GM18867 (cell line): Measurements from ENCODE around the gene SLC5A10.
"Not testable (repeated sequence)": the region's sequence is repeated elsewhere in the genome, so short reads cannot be mapped to it uniquely, and the experiment has no call there.

Experiments used
- ATAC-seq: cut with Tn5 transposase; IDR thresholded peaks from one replicate; pipeline ENCODE4 v1.9.1; 2021; ENCODE audit warnings: mild to moderate bottlenecking, moderate library complexity; ENCODE audit not compliant: unreplicated experiment

The SLC5A10 gene

DNA sequence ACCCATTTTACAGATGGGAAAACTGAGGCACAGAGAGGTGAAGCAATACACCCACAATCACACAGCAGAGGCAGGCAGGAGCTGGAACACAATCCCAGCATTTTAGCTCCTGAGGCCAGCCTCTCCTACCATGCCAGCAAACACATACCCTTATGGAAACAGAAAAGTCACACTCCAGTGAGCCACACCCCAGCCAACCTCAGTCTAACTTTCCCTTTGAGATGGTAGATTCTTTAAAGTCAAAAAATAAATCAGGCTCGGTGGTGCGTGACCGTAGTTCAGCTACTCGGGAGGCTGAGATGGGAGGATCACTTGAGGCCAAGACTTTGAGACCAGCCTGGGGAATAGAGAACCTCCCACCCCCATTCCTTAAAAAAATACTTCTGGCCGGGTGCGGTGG is 84.2 kb downstream of the SLC5A10 start:
- not testable (repeated sequence) for ATAC-seq

DNA sequence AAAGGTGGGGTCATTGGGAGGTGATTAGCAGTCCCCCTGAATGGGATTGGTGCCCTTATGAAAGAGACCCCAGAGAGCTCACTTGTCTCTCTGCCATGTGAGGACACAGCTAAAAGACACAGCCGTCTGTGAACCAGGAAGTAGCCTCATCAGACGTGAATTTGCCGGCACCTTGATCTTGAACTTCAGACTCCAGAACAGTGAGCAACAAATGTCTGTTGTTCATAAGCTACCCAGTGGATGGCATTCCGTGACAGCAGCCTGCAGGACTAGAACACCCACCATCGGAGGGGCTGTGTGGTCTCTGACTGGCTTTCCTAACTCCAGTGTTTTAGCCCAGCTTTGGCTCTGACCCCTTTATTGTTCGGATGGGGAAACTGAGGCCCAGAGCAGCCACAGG is 85.6 kb downstream of the SLC5A10 start:
- ATAC-seq: not testable (repeated sequence)

DNA sequence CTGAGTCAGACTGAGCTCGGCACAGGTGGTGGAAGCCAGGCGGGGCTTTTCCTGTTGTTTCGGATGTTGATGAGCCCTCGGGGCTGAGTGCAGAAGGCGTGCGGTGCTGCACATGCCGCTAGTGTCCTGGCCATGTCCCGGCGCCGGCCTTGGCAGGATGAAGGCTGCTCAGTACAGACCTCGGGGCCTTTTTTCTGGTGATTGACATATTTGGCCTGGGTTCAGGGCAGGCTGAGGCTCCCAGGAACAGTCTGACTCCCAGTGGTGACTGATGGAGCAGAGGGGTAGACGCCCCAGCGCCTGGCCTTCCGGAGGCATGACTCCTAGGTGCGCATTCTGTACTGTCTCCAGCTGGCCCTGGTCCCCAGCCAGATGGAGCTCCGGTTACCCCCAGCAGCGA is 86.0 kb downstream of the SLC5A10 start:
- not testable (repeated sequence) for ATAC-seq

DNA sequence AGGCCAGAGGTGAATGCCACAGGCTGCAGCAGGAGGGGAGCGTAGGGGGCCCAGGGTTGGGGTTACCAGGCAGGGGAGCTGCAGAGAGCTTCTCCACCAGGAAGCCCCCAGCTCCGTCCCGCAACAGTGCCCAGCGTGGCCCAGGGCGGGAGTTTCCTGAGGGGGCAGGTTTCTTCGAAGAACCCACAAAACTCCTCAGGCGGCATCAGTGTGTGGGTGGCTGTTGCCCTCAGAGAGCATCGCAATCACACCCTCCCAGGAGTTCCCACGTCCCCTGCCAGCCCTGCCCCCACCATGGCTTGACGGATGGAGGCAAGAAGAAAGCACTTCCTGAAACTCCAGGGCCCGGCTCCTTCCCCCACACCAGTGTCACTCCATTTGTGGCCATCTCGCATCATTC is 86.8 kb downstream of the SLC5A10 start:
- ATAC-seq: not testable (repeated sequence)

DNA sequence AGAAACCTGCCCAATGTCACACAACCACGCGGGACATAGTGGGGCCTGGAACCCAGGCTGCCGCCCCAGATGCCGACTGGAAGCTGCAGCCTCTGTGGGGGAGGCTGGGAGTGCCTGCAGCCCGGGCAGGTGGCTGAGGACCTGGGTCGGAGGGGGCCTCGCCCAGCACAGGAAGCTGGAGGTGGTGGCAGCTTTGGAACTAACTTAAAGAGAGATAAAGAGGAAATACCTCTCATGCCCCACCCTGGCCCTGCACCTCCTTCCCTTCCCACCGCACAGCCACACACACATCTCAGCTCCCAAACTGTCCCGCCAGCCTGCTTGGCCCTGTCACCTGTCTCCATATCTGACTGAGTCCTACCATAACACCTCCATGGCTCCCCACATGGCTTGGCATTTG is 88.4 kb downstream of the SLC5A10 start:
- not testable (repeated sequence) for ATAC-seq

DNA sequence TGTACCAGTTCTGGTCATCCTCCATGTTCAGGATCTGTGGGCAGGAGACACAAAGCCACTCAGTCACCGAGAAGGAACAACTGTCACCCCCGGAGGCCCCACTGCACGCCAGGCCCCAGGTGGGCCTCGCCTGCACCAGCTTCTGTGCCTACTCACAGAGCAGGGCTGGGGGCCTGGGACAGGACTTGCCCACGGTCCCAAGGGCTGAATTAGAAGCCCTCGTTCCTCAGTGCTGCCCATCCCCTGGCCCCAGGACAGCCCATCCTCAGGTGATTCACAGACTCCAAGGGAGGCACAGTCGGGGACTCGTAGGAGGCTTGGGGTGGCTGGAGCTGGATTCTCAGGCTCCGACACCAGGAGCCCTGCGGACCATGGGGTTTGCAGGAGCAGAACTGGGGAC is 89.9 kb downstream of the SLC5A10 start:
- not testable (repeated sequence) for ATAC-seq

DNA sequence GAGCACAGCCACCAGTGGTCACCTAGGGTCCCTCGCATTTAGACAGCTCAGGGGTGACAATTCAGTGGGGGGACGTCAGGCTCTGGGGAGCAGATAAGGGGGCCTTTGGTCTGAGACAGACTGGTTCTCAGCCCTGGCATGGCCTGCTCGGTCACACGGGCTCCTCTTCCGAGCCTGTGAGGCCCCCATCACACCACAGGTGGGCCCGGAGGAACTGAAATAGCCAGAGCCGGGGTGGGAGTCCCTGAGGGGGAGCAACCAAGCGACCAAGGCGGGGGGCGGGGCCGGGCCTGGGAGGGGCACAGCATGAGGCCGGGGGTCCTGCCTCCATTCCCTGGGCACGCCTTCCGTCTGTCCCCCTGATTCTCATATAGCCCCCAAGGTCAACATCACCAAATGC is 90.4 kb downstream of the SLC5A10 start:
- ATAC-seq: not testable (repeated sequence)

DNA sequence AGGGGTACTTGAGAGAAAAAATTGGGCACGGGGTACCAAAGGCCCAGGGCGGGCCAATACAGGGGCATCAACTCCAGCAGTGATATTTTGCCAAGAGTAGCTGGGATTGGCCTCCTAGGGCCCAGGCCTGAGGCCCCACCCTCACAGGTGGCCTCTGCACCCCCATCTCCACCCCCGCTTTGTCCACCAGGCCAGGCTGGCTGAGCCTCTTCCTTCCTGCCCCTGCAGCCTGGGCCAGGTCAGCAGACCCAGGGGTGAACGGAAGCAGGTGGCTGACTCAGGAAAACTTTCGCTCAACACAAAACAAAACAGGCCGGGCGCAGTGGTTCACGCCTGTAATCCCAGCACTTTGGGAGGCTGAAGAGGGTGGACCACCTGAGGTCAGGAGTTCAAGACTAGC is 91.1 kb downstream of the SLC5A10 start:
- ATAC-seq: not testable (repeated sequence)

DNA sequence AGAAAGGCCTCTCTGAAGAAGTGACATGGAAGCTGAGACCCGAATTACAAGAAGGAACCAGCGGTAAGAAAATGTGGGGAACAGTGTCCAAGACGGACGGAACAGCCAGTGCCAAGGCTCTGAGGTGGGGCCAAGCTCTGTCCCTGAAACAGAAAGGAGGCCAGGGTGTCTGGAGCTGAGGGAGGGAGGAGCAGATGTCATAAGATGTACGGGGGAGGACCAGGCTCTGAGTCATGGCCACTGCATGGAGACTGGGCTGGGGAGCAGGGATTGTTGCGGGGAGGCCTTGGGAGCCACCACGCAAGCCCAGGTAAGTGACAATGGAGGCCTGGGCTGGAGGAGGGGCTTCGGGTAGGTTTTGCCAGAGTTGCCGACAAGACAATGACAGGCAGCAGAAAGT is 92.7 kb downstream of the SLC5A10 start:
- not testable (repeated sequence) for ATAC-seq

DNA sequence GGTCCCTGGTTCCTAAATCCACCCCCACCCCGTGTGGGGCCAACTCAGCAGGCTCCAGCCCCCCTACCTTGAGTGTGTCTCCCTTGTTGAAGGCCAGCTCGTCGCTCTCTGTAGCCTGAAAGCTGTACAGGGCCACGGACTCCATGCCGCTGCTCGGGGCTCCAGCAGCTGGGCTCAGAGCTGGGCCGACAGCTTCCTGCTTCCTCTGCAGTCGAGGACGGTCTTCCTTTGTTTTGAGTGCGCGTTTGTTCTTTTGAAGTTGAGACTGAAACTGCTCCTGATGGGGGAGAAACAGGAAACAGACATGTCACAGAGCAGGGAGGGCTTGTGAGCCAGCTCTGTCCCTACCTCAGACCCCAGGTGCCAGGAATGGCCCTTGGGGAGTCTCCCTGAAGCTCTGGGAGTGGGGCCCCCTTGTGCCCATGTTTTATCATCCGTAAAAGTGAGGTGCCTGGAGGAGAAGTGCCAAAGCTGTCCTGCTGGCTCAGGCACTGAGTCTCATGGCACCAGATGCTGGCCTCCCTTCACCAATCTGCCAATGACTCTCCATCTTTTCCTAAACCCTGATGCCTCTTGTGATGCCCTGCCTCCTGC is 94.9 kb downstream of the SLC5A10 start, which contains the start of gene GRAP:
Gene GRAP (minus strand): TSS at position 176 of the 594 bp plus-strand sequence. CDS start 31 bp downstream, at position 145.
- not testable (repeated sequence) for ATAC-seq

DNA sequence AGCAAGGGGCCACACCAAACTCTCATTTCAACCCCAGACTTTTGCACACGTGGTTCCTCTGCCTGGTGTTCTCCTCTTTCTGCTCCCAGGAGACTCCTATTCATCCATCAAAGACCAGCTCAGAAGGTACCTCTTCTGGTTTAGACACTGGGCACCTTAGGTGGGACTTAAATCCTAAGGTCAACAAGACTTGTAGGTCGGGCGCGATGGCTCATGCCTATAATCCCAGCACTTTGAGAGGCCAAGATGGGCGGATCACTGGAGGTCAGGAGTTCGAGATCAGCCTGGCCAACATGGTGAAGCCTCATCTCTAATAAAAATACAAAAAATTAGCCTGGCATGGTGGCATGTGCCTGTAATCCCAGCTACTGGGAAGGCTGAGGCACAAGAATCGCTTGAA is 95.5 kb downstream of the SLC5A10 start:
- ATAC-seq: not testable (repeated sequence)

DNA sequence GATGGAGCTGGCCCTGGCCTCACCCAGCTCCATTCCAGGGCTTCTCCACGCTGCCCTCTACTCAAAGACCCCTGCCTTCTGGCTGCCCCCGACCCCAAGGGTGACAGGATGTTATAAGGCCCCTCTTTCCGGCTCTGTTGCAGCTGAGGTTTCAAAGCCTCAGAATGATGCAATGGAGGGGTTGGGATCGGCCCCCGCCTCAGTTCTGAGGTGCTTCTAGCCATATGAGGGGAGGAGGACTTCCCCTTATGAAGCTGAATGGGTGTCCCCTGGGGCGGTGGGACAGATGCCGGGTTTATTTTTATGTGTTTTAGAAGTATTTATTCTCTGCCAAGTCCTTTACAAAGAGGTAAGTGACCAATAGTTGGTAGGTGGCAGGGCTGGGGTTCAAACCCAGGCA is 96.9 kb downstream of the SLC5A10 start:
- not testable (repeated sequence) for ATAC-seq

DNA sequence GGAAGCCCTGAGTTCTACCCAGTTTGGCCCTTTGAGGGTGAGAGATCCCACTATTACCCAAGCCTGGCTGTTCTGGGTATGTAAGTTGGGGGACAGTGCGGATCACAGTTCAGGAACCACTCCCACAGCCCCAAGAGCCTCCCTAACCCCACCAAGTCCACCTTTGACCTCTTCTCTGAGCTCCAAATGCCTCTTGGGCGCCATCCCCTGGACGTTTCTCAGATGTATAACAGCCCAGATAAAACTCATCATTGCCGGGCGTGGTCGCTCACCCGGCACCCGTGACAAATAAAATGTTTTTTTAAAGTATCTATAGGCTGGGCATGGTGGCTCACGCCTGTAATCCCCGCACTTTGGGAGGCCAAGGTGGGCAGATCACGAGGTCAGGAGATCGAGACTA is 103.5 kb downstream of the SLC5A10 start:
- ATAC-seq: not testable (repeated sequence)

DNA sequence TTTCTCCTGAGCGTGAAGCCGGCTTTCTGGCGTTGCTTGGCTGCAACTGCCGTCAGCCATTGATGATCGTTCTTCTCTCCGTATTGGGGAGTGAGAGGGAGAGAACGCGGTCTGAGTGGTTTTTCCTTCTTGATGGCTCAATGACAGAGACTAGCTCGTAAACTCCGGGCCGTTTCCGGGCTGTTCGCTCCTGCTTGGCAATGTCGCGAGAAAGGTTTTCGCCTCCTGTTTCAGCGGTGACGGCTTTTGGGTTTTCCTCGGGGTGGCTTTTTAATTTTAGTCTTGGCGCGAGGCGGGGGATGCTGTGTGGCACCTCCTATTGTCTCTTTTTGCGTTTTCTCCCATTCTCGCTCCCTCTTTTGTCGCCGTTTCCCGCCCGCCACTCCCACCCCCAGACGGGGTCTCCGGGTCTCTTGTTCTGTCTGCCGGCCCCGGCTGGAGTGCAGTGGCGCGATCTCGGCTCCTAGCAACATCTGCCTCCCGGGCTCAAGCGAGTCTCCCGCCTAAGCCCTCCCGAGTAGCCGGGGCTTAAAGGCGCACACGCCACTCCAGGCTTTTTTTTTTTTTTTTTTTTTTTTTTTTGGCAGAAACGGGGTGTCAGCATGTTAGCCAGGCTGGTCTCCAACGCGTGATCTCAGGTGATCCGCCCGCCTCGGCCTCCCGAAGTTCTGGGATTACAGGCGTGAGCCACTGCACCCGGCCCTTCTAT is 110.2 kb downstream of the SLC5A10 start:
- ATAC-seq: peak; percentile 61

DNA sequence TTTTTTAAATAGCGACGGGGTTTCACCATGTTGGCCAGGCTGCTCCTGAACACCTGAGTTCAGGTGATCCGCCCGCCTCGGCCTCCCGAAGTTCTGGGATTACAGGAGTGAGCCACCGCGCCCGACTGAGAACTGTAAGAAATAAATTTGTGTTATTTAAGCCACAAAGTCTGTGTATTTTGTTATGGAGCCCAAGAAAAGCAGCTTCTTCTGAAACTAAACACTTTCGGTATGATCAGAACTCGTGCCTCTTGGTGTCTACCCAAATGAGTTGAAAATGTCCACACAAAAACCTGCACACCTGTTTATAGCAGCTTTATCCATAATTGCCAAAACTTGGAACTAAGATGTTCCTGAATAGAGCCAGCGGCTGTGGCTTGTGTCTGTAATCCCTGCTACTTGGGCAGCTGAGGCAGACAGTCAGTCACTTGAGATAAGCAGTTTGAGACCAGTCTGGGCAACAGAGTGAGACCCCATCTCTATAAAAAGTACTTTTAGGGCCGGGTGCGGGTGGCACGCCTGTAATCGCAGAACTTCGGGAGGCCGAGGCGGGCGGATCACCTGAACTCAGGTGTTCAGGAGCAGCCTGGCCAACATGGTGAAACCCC is 110.9 kb downstream of the SLC5A10 start:
- ATAC-seq: peak; percentile 61

DNA sequence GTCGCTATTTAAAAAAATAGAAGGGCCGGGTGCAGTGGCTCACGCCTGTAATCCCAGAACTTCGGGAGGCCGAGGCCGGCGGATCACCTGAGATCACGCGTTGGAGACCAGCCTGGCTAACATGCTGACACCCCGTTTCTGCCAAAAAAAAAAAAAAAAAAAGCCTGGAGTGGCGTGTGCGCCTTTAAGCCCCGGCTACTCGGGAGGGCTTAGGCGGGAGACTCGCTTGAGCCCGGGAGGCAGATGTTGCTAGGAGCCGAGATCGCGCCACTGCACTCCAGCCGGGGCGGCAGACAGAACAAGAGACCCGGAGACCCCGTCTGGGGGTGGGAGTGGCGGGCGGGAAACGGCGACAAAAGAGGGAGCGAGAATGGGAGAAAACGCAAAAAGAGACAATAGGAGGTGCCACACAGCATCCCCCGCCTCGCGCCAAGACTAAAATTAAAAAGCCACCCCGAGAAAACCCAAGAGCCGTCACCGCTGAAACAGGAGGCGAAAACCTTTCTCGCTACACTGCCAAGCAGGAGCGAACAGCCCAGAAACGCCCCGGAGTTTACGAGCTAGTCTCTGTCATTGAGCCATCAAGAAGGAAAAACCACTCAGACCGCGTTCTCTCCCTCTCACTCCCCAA is 111.5 kb downstream of the SLC5A10 start:
- ATAC-seq: peak; percentile 36

DNA sequence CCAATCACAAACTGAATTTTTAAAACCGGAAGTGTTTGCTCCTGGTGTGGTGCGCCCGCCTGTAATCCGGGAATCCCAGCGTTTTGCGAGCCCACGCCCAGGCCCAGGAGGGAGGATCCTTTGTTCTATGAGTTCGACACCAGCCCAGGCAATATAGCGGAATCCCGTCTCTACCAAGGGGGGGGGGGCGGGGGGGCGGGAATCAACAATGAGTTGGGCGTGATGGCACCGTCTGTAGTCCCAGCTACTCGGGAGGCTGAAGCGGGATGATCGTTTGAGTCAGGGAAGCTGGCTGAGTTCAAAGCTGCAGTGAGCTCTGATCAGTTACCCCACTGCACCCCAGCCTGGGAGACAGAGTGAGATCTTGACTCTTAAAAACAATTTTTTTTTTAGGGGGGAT is 112.4 kb downstream of the SLC5A10 start:
- not testable (repeated sequence) for ATAC-seq

DNA sequence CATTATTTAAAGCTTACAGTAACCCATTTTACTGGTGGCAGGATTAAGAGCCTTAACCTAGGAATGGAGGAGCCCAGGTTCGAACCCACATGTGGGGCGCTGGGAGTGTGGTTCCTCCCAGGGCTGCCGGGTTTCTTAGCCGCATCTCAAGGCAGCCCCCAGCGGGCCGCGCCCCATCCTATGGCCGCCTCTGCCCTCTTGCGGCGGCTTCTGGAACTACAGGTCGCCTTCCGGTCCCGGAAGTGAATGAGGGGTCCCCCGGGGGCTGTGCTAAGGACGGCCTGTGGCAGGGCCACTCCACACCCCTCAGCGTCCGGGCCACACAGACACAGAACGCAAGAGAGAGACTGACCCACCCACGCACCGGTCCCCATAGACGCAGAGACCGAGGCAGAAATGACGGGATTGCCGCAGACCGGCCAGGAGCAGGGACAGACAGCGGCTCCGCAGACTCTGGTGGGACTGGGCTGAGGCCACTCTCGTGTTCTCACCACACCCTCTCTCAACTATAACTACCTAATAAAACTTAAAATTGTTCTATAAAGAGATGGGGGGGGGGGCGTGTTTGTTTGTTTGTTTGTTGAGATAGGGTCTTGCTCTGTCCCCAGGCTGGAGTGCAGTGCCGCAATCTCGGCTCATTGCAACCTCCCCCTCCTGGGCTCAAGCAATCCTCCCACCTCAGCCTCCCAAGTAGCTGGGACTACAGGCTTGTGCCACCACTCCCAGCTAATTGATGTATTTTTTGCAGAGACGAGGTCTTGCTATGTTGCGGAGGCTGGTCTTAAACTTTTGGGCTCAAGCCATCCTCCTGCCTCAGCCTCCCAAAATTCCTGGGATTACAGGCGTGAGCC is 118.6 kb downstream of the SLC5A10 start:
- ATAC-seq: peak; percentile 87
